OCI-LY3 (cell line): ENCODE results near the gene MYO15A.

Source experiments
- H2AFZ ChIP-seq: fragments of 200-600, 300-600 bp; shearing (Covaris generic); 2 replicates; pipeline ENCODE4 v1.6.0; 2014; ENCODE audit warnings: antibody characterized with exemption, low read depth, low read length
- H3K27ac ChIP-seq: fragments of 200-600, 300-600 bp; sonication (generic); 2 replicates; pipeline ENCODE4 v1.5.1; 2014; ENCODE audit warnings: mild to moderate bottlenecking, low read length, moderate library complexity, mixed read lengths
- H3K27me3 ChIP-seq: fragments of 200-600, 300-600 bp; sonication (generic); 2 replicates; pipeline ENCODE4 v1.6.1; 2014; ENCODE audit warnings: low read depth, low read length, mixed read lengths
- H3K36me3 ChIP-seq: fragments of 200-600, 300-600 bp; sonication (generic); replicated peaks from 2 replicates; pipeline ENCODE3; 2014; ENCODE audit warnings: low read depth, low read length, mixed read lengths
- H3K4me1 ChIP-seq: fragments of 300-600, 200-600 bp; sonication (generic); 2 replicates; pipeline ENCODE4 v1.6.1; 2014; ENCODE audit warnings: low read length, mixed read lengths
- H3K4me2 ChIP-seq: fragments of 200-600, 300-600 bp; sonication (generic); 2 replicates; pipeline ENCODE4 v1.6.1; 2014; ENCODE audit warnings: low read length, mixed read lengths
- H3K4me3 ChIP-seq: fragments of 300-600, 200-600 bp; sonication (generic); 2 replicates; pipeline ENCODE4 v1.5.1; 2014; ENCODE audit warnings: antibody characterized with exemption, mild to moderate bottlenecking, low read length, moderate library complexity
- H3K79me2 ChIP-seq: fragments of 300-600, 200-600 bp; shearing (Covaris generic); 2 replicates; pipeline ENCODE4 v1.6.1; 2014; ENCODE audit warnings: mild to moderate bottlenecking, low read length, mixed read lengths
- H3K9ac ChIP-seq: fragments of 300-600, 200-600 bp; shearing (Covaris generic); 2 replicates; pipeline ENCODE4 v1.6.0; 2014; ENCODE audit warnings: mild to moderate bottlenecking, low read length, moderate library complexity
- H3K9me3 ChIP-seq: fragments of 200-600, 300-600 bp; shearing (Covaris generic); 2 replicates; pipeline ENCODE4 v1.6.1; 2014; ENCODE audit warnings: low read length, mixed read lengths; ENCODE audit not compliant: insufficient read depth
- H4K20me1 ChIP-seq: fragments of 200-600, 300-600 bp; sonication (generic); 2 replicates; pipeline ENCODE4 v1.6.1; 2016; ENCODE audit warnings: low read length, mixed read lengths; ENCODE audit not compliant: insufficient read depth
- EZH2phosphoT487 ChIP-seq: fragments of 200-600 bp; shearing (Covaris generic); IDR thresholded peaks from 2 replicates; pipeline ENCODE4 v1.6.1; 2018; ENCODE audit warnings: antibody characterized with exemption, mixed run types, low read depth
- TF ChIP-seq, protein P1 (sequence below): fragments of 200-600, 300-600 bp; sonication (generic); IDR thresholded peaks from 2 replicates; pipeline ENCODE4 v1.5.1; 2014; ENCODE audit warnings: antibody characterized with exemption, low read length, low read depth

Gene MYO15A

DNA sequence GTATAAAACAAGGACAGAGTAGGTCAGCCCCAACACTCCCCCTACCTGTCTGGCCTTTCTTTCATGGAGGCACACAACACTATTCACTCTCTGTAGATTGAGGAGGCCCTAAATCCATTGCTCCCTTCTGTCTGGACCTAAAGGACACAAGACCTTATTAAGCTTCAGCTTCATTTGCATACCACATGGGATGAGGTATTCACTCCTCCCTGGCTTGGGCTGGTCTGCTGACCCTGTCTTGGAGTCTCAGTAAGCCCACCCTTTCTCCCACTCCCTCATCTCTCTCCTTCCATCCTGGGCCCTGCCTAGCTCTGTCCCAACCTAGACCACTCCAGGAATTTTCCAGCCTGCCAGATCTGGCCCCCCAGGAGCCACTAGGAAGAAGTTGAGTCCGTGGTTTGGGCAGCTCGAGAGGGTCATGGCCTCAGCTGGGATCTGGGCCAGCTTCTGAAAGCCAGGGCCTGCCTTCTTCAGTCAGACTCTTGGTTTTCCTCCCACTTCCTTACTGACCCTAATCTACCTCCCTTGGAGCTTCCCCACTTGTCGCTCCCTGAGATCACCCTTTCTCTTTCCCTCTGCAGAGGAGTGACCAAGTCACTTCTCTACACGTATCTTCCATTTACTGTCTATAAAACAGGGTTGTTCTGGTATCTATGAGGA lies 110.3 kb downstream of the MYO15A start:
- Histone ChIP-seq H3K9ac (no peak overlapping the region), H2AFZ (no peak overlapping the region), H3K27ac (no peak overlapping the region), H3K27me3 (no peaks in the 10 kb centered on the region), H3K79me2 (no peaks in the 10 kb centered on the region), H3K36me3 (no peaks in the 10 kb centered on the region), H3K4me1 (peaks cover 6% of the 10 kb centered on the region), H3K4me3 (no peak overlapping the region), H3K9me3 (no peaks in the 10 kb centered on the region), H4K20me1 (no peaks in the 10 kb centered on the region), H3K4me2 (no peak overlapping the region)
- TF ChIP-seq EZH2phosphoT487, result no peak
- TF ChIP-seq, protein P1, sequence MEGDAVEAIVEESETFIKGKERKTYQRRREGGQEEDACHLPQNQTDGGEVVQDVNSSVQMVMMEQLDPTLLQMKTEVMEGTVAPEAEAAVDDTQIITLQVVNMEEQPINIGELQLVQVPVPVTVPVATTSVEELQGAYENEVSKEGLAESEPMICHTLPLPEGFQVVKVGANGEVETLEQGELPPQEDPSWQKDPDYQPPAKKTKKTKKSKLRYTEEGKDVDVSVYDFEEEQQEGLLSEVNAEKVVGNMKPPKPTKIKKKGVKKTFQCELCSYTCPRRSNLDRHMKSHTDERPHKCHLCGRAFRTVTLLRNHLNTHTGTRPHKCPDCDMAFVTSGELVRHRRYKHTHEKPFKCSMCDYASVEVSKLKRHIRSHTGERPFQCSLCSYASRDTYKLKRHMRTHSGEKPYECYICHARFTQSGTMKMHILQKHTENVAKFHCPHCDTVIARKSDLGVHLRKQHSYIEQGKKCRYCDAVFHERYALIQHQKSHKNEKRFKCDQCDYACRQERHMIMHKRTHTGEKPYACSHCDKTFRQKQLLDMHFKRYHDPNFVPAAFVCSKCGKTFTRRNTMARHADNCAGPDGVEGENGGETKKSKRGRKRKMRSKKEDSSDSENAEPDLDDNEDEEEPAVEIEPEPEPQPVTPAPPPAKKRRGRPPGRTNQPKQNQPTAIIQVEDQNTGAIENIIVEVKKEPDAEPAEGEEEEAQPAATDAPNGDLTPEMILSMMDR, result no peak

DNA sequence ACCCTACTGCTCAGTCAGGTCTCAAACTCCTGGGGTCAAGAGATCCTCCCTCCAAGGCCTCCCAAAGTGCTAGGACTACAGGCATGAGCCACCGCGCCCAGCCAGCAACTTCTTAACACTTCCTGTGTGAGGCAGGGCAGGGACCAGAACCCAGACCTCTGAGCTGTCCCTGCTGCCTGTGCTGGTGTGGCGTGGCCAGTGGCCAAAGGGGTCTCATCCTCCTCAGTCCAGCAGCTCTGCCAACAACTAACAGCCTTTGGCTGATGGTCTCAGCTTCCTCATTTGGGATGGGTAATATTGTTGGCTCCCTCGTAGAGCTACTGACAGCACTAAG lies 115.5 kb downstream of the MYO15A start:
- Histone ChIP-seq H3K9ac (no peak overlapping the region), H2AFZ (no peak overlapping the region), H3K4me3 (no peak overlapping the region), H3K79me2 (no peaks in the 10 kb centered on the region), H3K27me3 (no peaks in the 10 kb centered on the region), H3K9me3 (no peaks in the 10 kb centered on the region), H4K20me1 (no peaks in the 10 kb centered on the region), H3K4me1 (peaks cover 10% of the 10 kb centered on the region), H3K27ac (no peak overlapping the region), H3K4me2 (no peak overlapping the region), H3K36me3 (no peaks in the 10 kb centered on the region)
- TF ChIP-seq, protein P1, result no peak
- no peak for TF ChIP-seq EZH2phosphoT487

DNA sequence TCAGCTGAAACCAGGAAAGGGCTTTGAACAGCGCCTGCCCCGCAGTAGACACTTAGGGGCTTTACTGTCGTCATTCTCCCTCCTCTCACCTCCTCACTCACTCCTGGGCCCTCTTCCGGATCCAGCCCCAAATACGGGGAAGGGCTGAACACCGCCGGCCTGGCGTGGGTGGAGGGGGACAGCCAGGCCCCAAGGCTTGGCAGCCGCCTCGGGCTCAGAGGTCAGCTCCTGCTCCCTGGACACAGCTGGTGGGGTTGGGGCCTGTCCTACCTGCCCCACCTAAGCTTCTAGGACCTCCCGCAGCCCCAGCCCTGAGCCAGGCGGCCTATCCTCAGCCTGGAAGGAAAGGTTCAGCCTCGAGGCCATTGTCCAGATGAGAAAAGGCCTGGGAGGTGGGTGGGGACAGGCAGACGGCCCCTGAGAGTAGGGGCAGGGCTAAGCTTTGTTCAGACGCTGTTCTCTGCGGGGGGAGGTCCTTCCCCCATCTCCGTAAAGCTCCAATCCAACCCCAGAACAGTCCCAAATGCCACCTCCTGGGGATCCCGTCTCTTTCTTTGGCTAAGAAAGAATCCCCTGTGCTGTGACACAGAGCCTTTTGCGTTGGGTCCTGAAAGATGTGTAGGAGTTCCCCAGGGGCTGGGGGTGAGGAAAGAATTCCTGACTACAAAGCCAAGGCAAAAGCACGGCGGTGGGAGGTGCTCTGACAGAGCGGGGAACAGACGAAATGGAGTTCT lies 116.0 kb downstream of the MYO15A start:
- TF ChIP-seq EZH2phosphoT487, result no peak
- TF ChIP-seq, protein P1, result no peak
- Histone ChIP-seq H3K9ac (0 out of 2 replicates have a peak overlapping the region, but pooled peaks have one; percentile 20), H3K9me3 (no peaks in the 10 kb centered on the region), H3K4me2 (peak overlapping the region; percentile 60), H3K79me2 (no peaks in the 10 kb centered on the region), H2AFZ (0 out of 2 replicates have a peak overlapping the region, but pooled peaks have one; percentile 6), H3K4me3 (peak overlapping the region; percentile 70), H3K27ac (no peak overlapping the region), H4K20me1 (no peaks in the 10 kb centered on the region), H3K36me3 (no peaks in the 10 kb centered on the region), H3K27me3 (no peaks in the 10 kb centered on the region), H3K4me1 (peaks cover 10% of the 10 kb centered on the region)

DNA sequence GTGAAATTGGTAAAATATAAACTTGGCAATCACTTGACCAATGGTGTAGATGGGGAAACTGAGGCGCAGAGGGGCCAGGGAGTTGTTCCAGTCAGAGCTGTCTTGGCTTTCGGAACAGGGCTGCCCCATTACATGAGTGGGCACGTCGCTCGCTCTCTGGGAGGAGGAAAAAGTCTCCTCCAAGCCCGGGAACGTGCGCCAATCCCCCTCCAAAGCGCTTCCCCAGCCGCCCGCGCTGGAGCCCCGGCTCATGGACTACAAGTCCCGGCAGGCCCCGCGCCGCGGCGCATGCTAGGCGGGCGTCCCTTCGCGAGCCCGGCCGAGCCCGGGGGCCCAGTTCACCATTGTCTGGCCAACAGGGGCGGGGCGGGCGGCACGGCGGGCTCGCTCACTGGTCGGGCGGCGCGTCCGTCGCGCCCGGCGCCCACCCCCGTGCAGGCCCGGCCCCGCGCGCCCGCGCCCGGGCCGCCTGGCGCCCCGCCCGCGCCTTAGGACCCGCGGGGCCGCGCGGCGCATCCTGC lies 116.6 kb downstream of the MYO15A start, which contains the start of gene LLGL1:
Gene LLGL1 (plus strand): TSS at position 515 of the 521 bp plus-strand sequence. CDS start 48 bp downstream, outside the sequence.
- peak within 1 kb of the TSS; percentile 83 for H3K4me3 ChIP-seq
- no peaks in the 10 kb centered on the region for H3K36me3 ChIP-seq
- no peaks in the 10 kb centered on the region for H3K27me3 ChIP-seq
- H3K79me2 ChIP-seq, result no peaks in the 10 kb centered on the region
- TF ChIP-seq EZH2phosphoT487, result no peak
- TF ChIP-seq, protein P1, result no peak
- peaks cover 10% of the 10 kb centered on the region for H3K4me1 ChIP-seq
- H3K9ac ChIP-seq, result peak within 1 kb of the TSS; percentile 70
- H2AFZ ChIP-seq, result 0 out of 2 replicates have a peak within 1 kb of the TSS, but pooled peaks have one; percentile 46
- H4K20me1 ChIP-seq, result no peaks in the 10 kb centered on the region
- H3K27ac ChIP-seq, result no peak within 1 kb of the TSS
- no peaks in the 10 kb centered on the region for H3K9me3 ChIP-seq
- peak within 1 kb of the TSS; percentile 76 for H3K4me2 ChIP-seq
